ENCODE data around the gene KCNQ1. TPM values are rescaled to one million over a fixed set of nuclear protein-coding genes. Genes with fewer than 3 reads are reported as not detected.

Gene KCNQ1
- total and polyA plus RNA-seq, 2 of the 13 experiments (the other 11 are each of a cell fraction or from before 2014, with no cell fraction given) = 0.02 to 0.08 TPM

- no peaks in the 10 kb centered on the region for H3K79me2 ChIP-seq (ENCODE audit: insufficient read depth, low read length)
- WGBS (ENCODE audit: low lambda C conversion rate) = no CpG with 5 or more reads among the region's 16 CpGs
- H3K36me3 ChIP-seq (replicated peaks in 1 of 2; ENCODE audit: control insufficient read depth in 1 of 2, insufficient read depth in 2 of 2, low read length in 2 of 2) = no peaks in the 10 kb centered on the region
- POLR2A ChIA-PET = no interaction called here
- TF ChIP-seq ZNF770 (CRISPR knock-in tag; IDR thresholded peaks at IDR 0.05) = no peak
- TF ChIP-seq ZNF460 (CRISPR knock-in tag; IDR thresholded peaks at IDR 0.05; ENCODE audit: borderline replicate concordance) = no peak
- no peak for TF ChIP-seq RBM22 (optimal IDR thresholded peaks at IDR 0.05; ENCODE audit: low read length)
- TF ChIP-seq PAX8 (CRISPR knock-in tag; IDR thresholded peaks at IDR 0.05; ENCODE audit: borderline replicate concordance) = no peak
- TF ChIP-seq ZNF101 (CRISPR knock-in tag; IDR thresholded peaks at IDR 0.05; ENCODE audit: borderline replicate concordance, low read depth) = no peak
- TF ChIP-seq ZNF577 (CRISPR knock-in tag; IDR thresholded peaks at IDR 0.05; ENCODE audit: borderline replicate concordance, low read depth) = no peak
- no peak for TF ChIP-seq ZNF780A (CRISPR knock-in tag; IDR thresholded peaks at IDR 0.05)
- no peak for TF ChIP-seq ERF (CRISPR knock-in tag; IDR thresholded peaks at IDR 0.05)
- TF ChIP-seq TIGD3 (CRISPR knock-in tag; IDR thresholded peaks at IDR 0.05; ENCODE audit: borderline replicate concordance) = no peak
- TF ChIP-seq ZNF607 (CRISPR knock-in tag; IDR thresholded peaks at IDR 0.05; ENCODE audit: borderline replicate concordance) = no peak
- TF ChIP-seq ZNF317 (CRISPR knock-in tag; IDR thresholded peaks at IDR 0.05) = no peak
- H3K9me3 ChIP-seq (ENCODE audit: low read length) = no peaks in the 10 kb centered on the region
- DNase-seq (ENCODE audit: low spot score) = no peak
- in situ Hi-C loops (cut with HindIII; ENCODE audit: extremely low pct_ligation_motif_present, low pct_unique_long_range_greater_than_20kb) = no loop called here
- H3K27ac ChIP-seq (ENCODE audit: extremely low read length, insufficient read depth, low read length) = no peak overlapping the region
- BruUV-seq (replicated peaks) = no TSS peak
- FAIRE-seq = no peak
- ATAC-seq = no peak
- no peak overlapping the region for H3K4me2 ChIP-seq (ENCODE audit: low read depth, low read length)
- CTCF ChIA-PET (ENCODE audit: low intra/inter-chr PET ratio, low total read pairs) = no interaction called here
- H3K27me3 ChIP-seq (ENCODE audit: control insufficient read depth in 1 of 2, insufficient read depth in 2 of 2, low read length in 2 of 2) = peaks cover 13 to 70% of the 10 kb centered on the region in 2 experiments
- H3K4me3 ChIP-seq (replicated peaks in 1 of 3; ENCODE audit: insufficient read depth in 1 of 3, low read depth in 2 of 3, low read length in 3 of 3) = no peak overlapping the region
- H3K9ac ChIP-seq (ENCODE audit: insufficient read depth, low read depth, low read length) = no peak overlapping the region
- no peaks in the 10 kb centered on the region for H4K20me1 ChIP-seq (ENCODE audit: insufficient read depth, low read length)
- no peak overlapping the region for H2AFZ ChIP-seq (ENCODE audit: low read length)
- intact Hi-C loops (cut with micrococcal nuclease; ENCODE audit: unreplicated experiment) = no loop called here
- peaks cover 14% of the 10 kb centered on the region for H3K4me1 ChIP-seq (ENCODE audit: insufficient read depth, low read length)
Observed at GRCh38 chr11:2466869-2467694, 22.3 kb downstream of the KCNQ1 start.

Measured in HepG2 (cell line).